Fibroblast of lung (primary cell): ENCODE results near the gene IL31RA. TPM values are rescaled to one million over a fixed set of nuclear protein-coding genes. Genes with fewer than 3 reads are reported as not detected.

ENCODE experiments used
- DNase-seq, 2 donors: peaks; one replicate each; pipeline versions ENCODE4 v3.0.0 to v3.0.0-alpha.2; 2010; ENCODE audit warnings: low read depth in 2 of 2
- H2AFZ ChIP-seq: 2 replicates; pipeline ENCODE4 v1.5.1; 2012; ENCODE audit warnings: low read length, control low read depth, inconsistent platforms
- H3K27ac ChIP-seq: 2 replicates; pipeline ENCODE4 v1.5.1; 2011; ENCODE audit warnings: low read length, control low read depth; ENCODE audit not compliant: insufficient read depth
- H3K27me3 ChIP-seq: 2 replicates; pipeline ENCODE4 v1.5.1; 2011; ENCODE audit warnings: mild to moderate bottlenecking, low read length; ENCODE audit not compliant: control insufficient read depth, insufficient read depth
- H3K36me3 ChIP-seq: 2 replicates; pipeline ENCODE4 v1.5.1; 2011; ENCODE audit warnings: low read length; ENCODE audit not compliant: control insufficient read depth, insufficient read depth
- H3K4me1 ChIP-seq: 2 replicates; pipeline ENCODE4 v1.5.1; 2011; ENCODE audit warnings: low read length; ENCODE audit not compliant: control insufficient read depth, insufficient read depth; ENCODE audit errors: extremely low read depth
- H3K4me2 ChIP-seq: 2 replicates; pipeline ENCODE4 v1.5.1; 2011; ENCODE audit warnings: low read length, control low read depth; ENCODE audit not compliant: insufficient read depth; ENCODE audit errors: extremely low read depth
- H3K4me3 ChIP-seq, 4 experiments: fragments of 200-600 bp in 1 of 4; sonication (generic) in 1 of 4; replicated peaks in 1 of 4; 2 replicates each; pipeline ENCODE4 v1.5.1; 2011 to 2016; ENCODE audit warnings: low read length in 4 of 4, low read depth in 3 of 4, mild to moderate bottlenecking in 3 of 4, control low read depth in 2 of 4, inconsistent platforms in 1 of 4, mixed read lengths in 1 of 4; ENCODE audit not compliant: insufficient read depth in 1 of 4; ENCODE audit errors: control extremely low read depth in 1 of 4
- H3K79me2 ChIP-seq: 2 replicates; pipeline ENCODE4 v1.5.1; 2012; ENCODE audit warnings: mild to moderate bottlenecking, low read length, inconsistent platforms; ENCODE audit not compliant: control insufficient read depth, insufficient read depth
- H3K9ac ChIP-seq: 2 replicates; pipeline ENCODE4 v1.5.1; 2011; ENCODE audit warnings: mild to moderate bottlenecking, low read length, control low read depth; ENCODE audit not compliant: insufficient read depth
- H3K9me3 ChIP-seq: 2 replicates; pipeline ENCODE4 v1.5.1; 2012; ENCODE audit warnings: low read depth, low read length; ENCODE audit not compliant: control insufficient read depth, insufficient read depth
- H4K20me1 ChIP-seq: 2 replicates; pipeline ENCODE4 v1.5.1; 2011; ENCODE audit warnings: low read length; ENCODE audit not compliant: control insufficient read depth, insufficient read depth; ENCODE audit errors: extremely low read depth
- EZH2 ChIP-seq: IDR thresholded peaks from 2 replicates; pipeline ENCODE4 v1.5.1; 2012; ENCODE audit warnings: low read length, control low read depth, mild to moderate bottlenecking; ENCODE audit errors: missing control alignments
- polyA plus RNA-seq, 2 donors: library from polyadenylated mRNA; depleted of rRNA in 1 of 2; stranded (reverse) in 1 of 2; unstranded in 1 of 2; fragments of >200 nt; gene quantifications; 2 replicates each; pipeline ENCODE4 v1.2.1, GENCODE V29; 2011 to 2012; ENCODE audit warnings: missing spikeins in 1 of 2
- total RNA-seq: library from RNA; depleted of rRNA; stranded (reverse); fragments of >200 nt; gene quantifications from 2 replicates; pipeline ENCODE4 v1.2.1, GENCODE V29; 2014
- TF ChIP-seq, protein P1 (sequence below), 2 donors: IDR thresholded peaks in 1 of 2; conservative IDR thresholded peaks in 1 of 2; 1 replicate in 1 of 2; 2 replicates in 1 of 2; pipeline ENCODE4 v1.5.1; 2011 to 2012; ENCODE audit warnings: low read length in 2 of 2, control low read depth in 1 of 2, inconsistent platforms in 1 of 2, low read depth in 1 of 2, mild to moderate bottlenecking in 1 of 2

IL31RA gene
- total and polyA plus RNA-seq, 2 donors (not counting 1 experiment from before 2014, with no cell fraction given): 0.28 to 2.6 TPM

DNA sequence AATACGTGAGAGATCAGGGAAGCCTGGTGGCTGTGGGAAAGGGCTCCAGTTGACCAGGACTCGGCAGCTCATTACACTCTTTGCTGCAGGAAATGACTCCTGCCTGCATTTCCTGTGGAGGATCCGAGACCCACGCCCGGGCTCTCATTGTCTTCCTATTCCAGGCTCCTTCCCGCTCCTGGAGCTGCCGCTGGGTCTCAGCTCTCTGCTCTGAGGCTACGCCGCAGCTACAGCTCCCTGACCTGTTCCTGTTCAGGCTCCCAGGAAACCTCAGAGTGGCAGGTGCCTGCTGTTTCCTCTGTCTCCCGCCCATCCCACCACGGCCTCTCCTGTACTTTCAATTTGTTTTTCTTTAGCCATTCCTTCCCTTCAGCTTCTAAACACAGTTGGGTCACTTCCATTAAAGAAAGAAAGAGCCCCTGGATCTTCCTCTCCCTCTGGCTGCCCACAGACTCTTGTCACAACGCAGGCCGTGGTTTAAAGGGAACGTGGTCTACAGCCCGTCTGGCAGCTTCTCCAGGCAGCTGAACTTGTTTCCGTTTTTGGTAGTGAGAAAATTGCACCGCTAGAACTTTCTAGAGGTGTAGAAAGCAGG lies 72.1 kb downstream of the IL31RA start:
- Histone ChIP-seq H3K79me2 (no peaks in the 10 kb centered on the region), H3K4me1 (no peaks in the 10 kb centered on the region), H2AFZ (peak overlapping the region; percentile 78), H3K27me3 (no peaks in the 10 kb centered on the region), H3K4me3 (peak overlapping the region in 2 of 4 experiments; percentile 35), H3K27ac (no peak overlapping the region), H3K9ac (no peak overlapping the region), H3K9me3 (no peaks in the 10 kb centered on the region), H3K36me3 (no peaks in the 10 kb centered on the region), H4K20me1 (no peaks in the 10 kb centered on the region), H3K4me2 (peak overlapping the region; percentile 75)
- DNase-seq: no peak
- TF ChIP-seq, protein P1, sequence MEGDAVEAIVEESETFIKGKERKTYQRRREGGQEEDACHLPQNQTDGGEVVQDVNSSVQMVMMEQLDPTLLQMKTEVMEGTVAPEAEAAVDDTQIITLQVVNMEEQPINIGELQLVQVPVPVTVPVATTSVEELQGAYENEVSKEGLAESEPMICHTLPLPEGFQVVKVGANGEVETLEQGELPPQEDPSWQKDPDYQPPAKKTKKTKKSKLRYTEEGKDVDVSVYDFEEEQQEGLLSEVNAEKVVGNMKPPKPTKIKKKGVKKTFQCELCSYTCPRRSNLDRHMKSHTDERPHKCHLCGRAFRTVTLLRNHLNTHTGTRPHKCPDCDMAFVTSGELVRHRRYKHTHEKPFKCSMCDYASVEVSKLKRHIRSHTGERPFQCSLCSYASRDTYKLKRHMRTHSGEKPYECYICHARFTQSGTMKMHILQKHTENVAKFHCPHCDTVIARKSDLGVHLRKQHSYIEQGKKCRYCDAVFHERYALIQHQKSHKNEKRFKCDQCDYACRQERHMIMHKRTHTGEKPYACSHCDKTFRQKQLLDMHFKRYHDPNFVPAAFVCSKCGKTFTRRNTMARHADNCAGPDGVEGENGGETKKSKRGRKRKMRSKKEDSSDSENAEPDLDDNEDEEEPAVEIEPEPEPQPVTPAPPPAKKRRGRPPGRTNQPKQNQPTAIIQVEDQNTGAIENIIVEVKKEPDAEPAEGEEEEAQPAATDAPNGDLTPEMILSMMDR (conservative IDR thresholded peaks at IDR 0.05 in 1 of 2, IDR thresholded peaks at IDR 0.05 in 1 of 2; ENCODE audit: low read depth in 1 of 2, low read length in 2 of 2): no peak
- TF ChIP-seq EZH2: no peak

DNA sequence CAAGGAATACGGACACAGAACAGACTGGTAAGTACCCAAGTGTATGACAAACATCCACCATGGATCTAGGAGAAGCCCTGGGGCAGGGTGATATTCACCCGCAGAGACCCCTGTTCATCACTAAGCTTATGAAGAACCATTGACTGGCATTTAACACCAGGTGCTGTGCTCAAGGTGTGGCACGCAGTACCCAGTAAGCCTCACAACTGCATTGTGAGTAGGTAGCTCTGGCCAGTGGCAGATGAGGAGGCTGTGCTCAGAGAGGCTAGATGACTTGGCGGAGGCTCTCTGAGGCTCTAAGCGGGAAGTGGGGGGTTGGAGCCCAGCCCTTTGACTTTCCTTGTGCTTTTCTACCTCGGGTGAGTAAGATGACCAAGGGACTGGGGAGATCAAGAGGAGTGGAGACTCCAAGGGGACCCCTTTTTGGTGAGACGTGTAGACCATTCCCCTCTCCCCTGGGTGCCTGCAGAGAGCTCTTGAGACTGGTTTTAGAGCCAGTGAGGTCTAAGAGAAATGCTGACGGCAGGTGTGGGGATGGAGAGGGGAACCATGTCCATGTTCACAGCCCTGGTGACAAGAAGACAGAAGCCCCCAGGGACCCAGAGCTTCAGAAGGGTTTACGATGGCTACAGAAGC lies 72.8 kb downstream of the IL31RA start:
- no peak for DNase-seq
- H3K4me2 ChIP-seq: no peak overlapping the region
- no peaks in the 10 kb centered on the region for H3K9me3 ChIP-seq
- H3K4me1 ChIP-seq: no peaks in the 10 kb centered on the region
- H3K36me3 ChIP-seq: no peaks in the 10 kb centered on the region
- TF ChIP-seq, protein P1 (conservative IDR thresholded peaks at IDR 0.05 in 1 of 2, IDR thresholded peaks at IDR 0.05 in 1 of 2; ENCODE audit: low read depth in 1 of 2, low read length in 2 of 2): no peak
- TF ChIP-seq EZH2: no peak
- no peaks in the 10 kb centered on the region for H3K27me3 ChIP-seq
- H3K79me2 ChIP-seq: no peaks in the 10 kb centered on the region
- H3K9ac ChIP-seq: no peak overlapping the region
- no peak overlapping the region for H3K4me3 ChIP-seq
- H4K20me1 ChIP-seq: no peaks in the 10 kb centered on the region
- H3K27ac ChIP-seq: no peak overlapping the region
- H2AFZ ChIP-seq: no peak overlapping the region

DNA sequence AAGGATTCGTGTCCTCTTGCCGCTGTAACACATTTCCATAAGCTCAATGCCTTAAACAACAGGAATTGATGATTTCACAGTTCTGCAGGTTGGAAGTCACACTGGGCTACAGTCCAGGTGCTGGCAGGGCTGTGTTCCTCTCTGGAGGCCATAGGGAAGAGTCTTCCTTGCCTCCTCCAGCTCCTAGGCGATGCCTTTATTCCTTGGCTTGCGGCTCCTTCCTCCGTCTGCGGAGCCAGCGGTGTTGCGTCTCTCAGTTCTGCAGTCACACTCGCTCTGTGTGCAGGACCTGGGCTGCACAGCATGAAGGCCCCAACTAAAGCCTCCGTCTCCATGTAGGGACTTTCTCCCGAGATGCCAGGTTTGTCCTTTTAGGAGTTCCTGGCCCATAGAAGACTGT lies 73.6 kb downstream of the IL31RA start:
- no peaks in the 10 kb centered on the region for H3K4me1 ChIP-seq
- H2AFZ ChIP-seq: no peak overlapping the region
- no peak overlapping the region for H3K9ac ChIP-seq
- H3K4me3 ChIP-seq: no peak overlapping the region
- no peak overlapping the region for H3K4me2 ChIP-seq
- no peaks in the 10 kb centered on the region for H3K27me3 ChIP-seq
- H3K27ac ChIP-seq: no peak overlapping the region
- no peaks in the 10 kb centered on the region for H3K79me2 ChIP-seq
- DNase-seq: no peak
- H3K36me3 ChIP-seq: no peaks in the 10 kb centered on the region
- H4K20me1 ChIP-seq: no peaks in the 10 kb centered on the region
- no peaks in the 10 kb centered on the region for H3K9me3 ChIP-seq
- TF ChIP-seq, protein P1 (conservative IDR thresholded peaks at IDR 0.05 in 1 of 2, IDR thresholded peaks at IDR 0.05 in 1 of 2; ENCODE audit: low read depth in 1 of 2, low read length in 2 of 2): no peak
- TF ChIP-seq EZH2: no peak
